Loucy (cell line): ENCODE data around the gene VPS13D.

ENCODE experiments used
- H2AFZ ChIP-seq: fragments of 200-600 bp; sonication (generic); 2 replicates; pipeline ENCODE4 v1.6.0; 2016; ENCODE audit warnings: antibody characterized with exemption, mild to moderate bottlenecking, low read length, moderate library complexity
- H3F3A ChIP-seq: fragments of 200-600 bp; 2 replicates; pipeline ENCODE4 v1.6.0; 2016; ENCODE audit warnings: antibody characterized with exemption, low read depth, mild to moderate bottlenecking
- H3K27me3 ChIP-seq: fragments of 200-600 bp; sonication (generic); 2 replicates; pipeline ENCODE4 v1.6.1; 2014; ENCODE audit warnings: low read length, mild to moderate bottlenecking; ENCODE audit not compliant: insufficient read depth, poor library complexity, severe bottlenecking
- H3K36me3 ChIP-seq: fragments of 200-600 bp; sonication (generic); 2 replicates; pipeline ENCODE4 v1.6.1; 2016; ENCODE audit warnings: low read length; ENCODE audit not compliant: insufficient read depth
- H3K4me1 ChIP-seq: fragments of 200-600 bp; sonication (generic); 2 replicates; pipeline ENCODE4 v1.5.1; 2014; ENCODE audit warnings: low read length, mild to moderate bottlenecking; ENCODE audit not compliant: insufficient read depth, poor library complexity, severe bottlenecking
- H3K4me2 ChIP-seq: fragments of 200-600 bp; sonication (generic); 2 replicates; pipeline ENCODE4 v1.6.0; 2014; ENCODE audit warnings: antibody characterized with exemption, low read length, low read depth, mild to moderate bottlenecking; ENCODE audit not compliant: poor library complexity, severe bottlenecking
- H3K4me3 ChIP-seq: fragments of 200-600 bp; sonication (generic); 2 replicates; pipeline ENCODE4 v1.5.1; 2014; ENCODE audit warnings: low read length, mild to moderate bottlenecking, mixed read lengths; ENCODE audit not compliant: poor library complexity, severe bottlenecking
- H3K79me2 ChIP-seq: fragments of 200-600 bp; sonication (generic); 2 replicates; pipeline ENCODE4 v1.6.1; 2014; ENCODE audit warnings: low read length; ENCODE audit not compliant: insufficient read depth
- H3K9ac ChIP-seq: fragments of 200-600 bp; sonication (generic); 2 replicates; pipeline ENCODE4 v1.6.0; 2014; ENCODE audit warnings: mild to moderate bottlenecking, low read depth, low read length, moderate library complexity; ENCODE audit not compliant: poor library complexity, severe bottlenecking
- H3K9me2 ChIP-seq: fragments of 200-600 bp; sonication (generic); replicated peaks from 2 replicates; pipeline ENCODE4 v1.6.1; 2016; ENCODE audit warnings: low read depth, low read length, mixed read lengths
- H3K9me3 ChIP-seq: fragments of 200-600 bp; sonication (generic); 2 replicates; pipeline ENCODE4 v1.6.1; 2014; ENCODE audit warnings: mild to moderate bottlenecking, antibody characterized with exemption, low read length, low read depth; ENCODE audit not compliant: insufficient read depth
- H4K20me1 ChIP-seq: fragments of 200-600 bp; sonication (generic); 2 replicates; pipeline ENCODE4 v1.6.0; 2014; ENCODE audit warnings: antibody characterized with exemption, low read length, mild to moderate bottlenecking; ENCODE audit not compliant: insufficient read depth, poor library complexity, severe bottlenecking
- CTCF ChIP-seq: fragments of 200-600 bp; sonication (generic); conservative IDR thresholded peaks from 2 replicates; pipeline ENCODE4 v1.5.1; 2014; ENCODE audit warnings: mild to moderate bottlenecking, antibody characterized with exemption, low read length
- EZH2phosphoT487 ChIP-seq: fragments of 200-600 bp; IDR thresholded peaks from 2 replicates; pipeline ENCODE4 v1.6.1; 2018; ENCODE audit warnings: antibody characterized with exemption, mild to moderate bottlenecking, moderate library complexity, borderline replicate concordance

The VPS13D gene

GRCh38 chr1:12341667-12342066, 111.8 kb downstream of the VPS13D start:
- Histone ChIP-seq H3K9me2 (no peaks in the 10 kb centered on the region), H3K9ac (no peak overlapping the region), H3K36me3 (peaks cover 15% of the 10 kb centered on the region; the same call in 1 of the 2 replicates), H3K9me3 (no peaks in the 10 kb centered on the region), H2AFZ (no peak overlapping the region), H3K4me1 (peaks cover 49% of the 10 kb centered on the region), H3K4me3 (no peak overlapping the region), H4K20me1 (no peaks in the 10 kb centered on the region), H3F3A (no peaks in the 10 kb centered on the region), H3K4me2 (no peak overlapping the region), H3K79me2 (no peaks in the 10 kb centered on the region), H3K27me3 (no peaks in the 10 kb centered on the region)
- TF ChIP-seq CTCF = no peak
- TF ChIP-seq EZH2phosphoT487 = no peak

DNA sequence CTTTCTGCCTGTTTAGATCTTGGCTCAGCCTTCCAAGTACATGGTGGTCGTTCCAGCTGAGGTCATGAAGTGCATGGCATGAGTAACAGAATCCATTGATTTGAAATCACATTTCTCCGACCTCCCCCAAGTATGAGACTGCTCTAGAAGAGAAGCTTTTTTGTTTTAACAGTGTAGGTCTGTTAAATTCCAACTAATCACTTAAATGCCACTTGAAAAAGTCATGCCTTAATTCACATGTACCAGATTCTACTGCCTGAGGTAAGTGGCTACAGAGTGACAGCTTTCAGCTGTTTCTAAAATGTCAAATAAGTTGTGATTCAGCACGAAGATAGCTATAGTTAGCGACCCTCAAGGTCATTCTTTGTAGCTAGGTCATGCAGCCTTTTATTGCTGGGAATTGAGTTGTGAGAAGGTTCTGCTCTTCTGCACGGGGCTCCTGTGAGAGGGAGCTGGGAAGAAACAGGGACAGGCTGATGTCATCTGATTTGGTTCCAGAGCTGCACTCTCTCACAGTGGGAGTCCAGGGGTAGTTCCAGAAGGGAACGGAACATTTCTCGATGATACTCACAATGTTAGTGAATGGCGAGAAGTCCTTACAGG, 112.7 kb downstream of the VPS13D start:
- H3K9ac ChIP-seq = no peak overlapping the region
- H3K4me2 ChIP-seq = no peak overlapping the region
- H3F3A ChIP-seq = no peaks in the 10 kb centered on the region
- no peaks in the 10 kb centered on the region for H3K9me3 ChIP-seq
- peaks cover 49% of the 10 kb centered on the region for H3K4me1 ChIP-seq
- H3K9me2 ChIP-seq = no peaks in the 10 kb centered on the region
- H2AFZ ChIP-seq = no peak overlapping the region
- peaks cover 21% of the 10 kb centered on the region; the same call in 1 of the 2 replicates for H3K36me3 ChIP-seq
- TF ChIP-seq EZH2phosphoT487 = no peak
- TF ChIP-seq CTCF = no peak
- H3K4me3 ChIP-seq = no peak overlapping the region
- no peaks in the 10 kb centered on the region for H3K79me2 ChIP-seq
- H4K20me1 ChIP-seq = no peaks in the 10 kb centered on the region
- no peaks in the 10 kb centered on the region for H3K27me3 ChIP-seq

DNA sequence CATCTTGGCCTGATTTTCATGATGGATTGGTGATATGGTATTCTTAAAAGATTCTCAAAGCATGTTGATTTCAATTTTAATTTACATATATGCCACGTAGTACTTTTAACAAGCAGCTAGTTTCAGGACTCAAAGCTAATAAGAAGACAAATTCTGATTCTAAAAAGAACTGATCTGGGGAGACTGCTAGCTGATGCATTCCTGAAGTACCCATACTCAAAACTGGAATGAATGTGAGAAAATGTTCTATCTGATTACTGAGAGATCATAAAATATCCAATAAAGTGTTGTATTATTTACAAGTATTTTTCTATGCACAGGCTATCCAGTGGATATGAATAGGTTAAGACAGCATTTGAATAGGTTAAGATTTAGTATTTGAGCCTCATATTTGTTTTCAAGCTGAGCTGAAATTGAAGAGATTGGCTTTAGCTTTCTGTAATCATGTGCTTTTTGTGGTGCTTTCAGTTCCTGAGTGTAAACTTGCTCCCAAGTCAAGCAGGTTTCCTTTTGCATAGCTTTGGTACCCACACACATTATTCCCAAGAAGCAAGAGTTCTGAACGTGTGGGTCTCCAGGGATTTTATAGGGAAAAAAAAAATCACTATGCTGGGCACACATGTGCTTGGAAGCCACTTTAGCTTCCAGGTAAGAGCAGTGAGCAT, 114.1 kb downstream of the VPS13D start:
- no peak overlapping the region for H3K4me2 ChIP-seq

More for the DNA sequence above, 114.1 kb downstream of the VPS13D start:
- no peak for TF ChIP-seq EZH2phosphoT487
- TF ChIP-seq CTCF = no peak
- Histone ChIP-seq H3K9ac (no peak overlapping the region), H3K4me3 (no peak overlapping the region), H3K9me2 (no peaks in the 10 kb centered on the region), H3K4me1 (peaks cover 49% of the 10 kb centered on the region), H3K9me3 (no peaks in the 10 kb centered on the region), H3K36me3 (peaks cover 34% of the 10 kb centered on the region), H3K79me2 (no peaks in the 10 kb centered on the region), H2AFZ (no peak overlapping the region), H4K20me1 (no peaks in the 10 kb centered on the region), H3K27me3 (no peaks in the 10 kb centered on the region), H3F3A (no peaks in the 10 kb centered on the region)
